ENCODE data around the gene WASHC2C.
"Not testable (repeated sequence)": the region's sequence is repeated elsewhere in the genome, so short reads cannot be mapped to it uniquely, and the experiment has no call there.

The WASHC2C gene

DNA sequence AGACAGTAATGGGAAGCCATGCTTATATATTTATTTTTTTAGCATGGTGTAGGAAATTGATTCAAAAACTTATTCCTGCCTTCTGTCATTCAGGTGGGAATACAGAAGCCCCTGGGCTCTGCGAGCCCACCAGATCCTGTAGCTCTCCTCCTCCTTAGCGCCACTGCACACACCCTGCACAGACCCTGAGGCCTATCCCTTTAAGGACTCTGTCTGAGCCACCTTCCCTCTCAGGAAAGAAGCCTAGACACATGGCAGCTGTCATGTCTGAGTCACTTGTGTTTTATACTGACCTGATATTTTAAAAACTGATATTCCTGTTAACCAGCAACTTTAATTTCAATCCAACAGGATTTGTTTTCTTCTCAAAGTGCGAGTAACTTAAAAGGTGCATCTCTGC is 36.0 kb downstream of the WASHC2C start:
- not testable (repeated sequence) for DNase-seq

DNA sequence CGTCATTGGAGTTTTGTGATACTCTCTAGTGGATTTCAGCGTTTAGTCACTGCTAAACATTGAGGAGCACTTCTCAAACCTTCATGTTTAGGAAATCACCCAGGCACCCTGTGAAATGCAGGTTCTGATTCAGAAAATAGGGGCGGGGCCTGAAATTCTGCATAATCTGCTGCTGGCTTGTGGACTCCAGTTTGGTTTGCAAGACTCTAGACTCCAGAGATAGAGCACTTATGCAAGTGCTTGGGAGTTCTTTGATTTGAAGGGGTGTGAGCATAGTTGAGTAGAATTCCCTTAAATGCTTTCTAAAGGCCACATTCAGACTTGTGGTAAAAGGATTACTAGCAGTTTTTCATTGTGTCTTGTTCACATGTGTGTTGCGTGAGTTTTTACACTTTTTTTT is 41.3 kb downstream of the WASHC2C start:
- not testable (repeated sequence) for DNase-seq

DNA sequence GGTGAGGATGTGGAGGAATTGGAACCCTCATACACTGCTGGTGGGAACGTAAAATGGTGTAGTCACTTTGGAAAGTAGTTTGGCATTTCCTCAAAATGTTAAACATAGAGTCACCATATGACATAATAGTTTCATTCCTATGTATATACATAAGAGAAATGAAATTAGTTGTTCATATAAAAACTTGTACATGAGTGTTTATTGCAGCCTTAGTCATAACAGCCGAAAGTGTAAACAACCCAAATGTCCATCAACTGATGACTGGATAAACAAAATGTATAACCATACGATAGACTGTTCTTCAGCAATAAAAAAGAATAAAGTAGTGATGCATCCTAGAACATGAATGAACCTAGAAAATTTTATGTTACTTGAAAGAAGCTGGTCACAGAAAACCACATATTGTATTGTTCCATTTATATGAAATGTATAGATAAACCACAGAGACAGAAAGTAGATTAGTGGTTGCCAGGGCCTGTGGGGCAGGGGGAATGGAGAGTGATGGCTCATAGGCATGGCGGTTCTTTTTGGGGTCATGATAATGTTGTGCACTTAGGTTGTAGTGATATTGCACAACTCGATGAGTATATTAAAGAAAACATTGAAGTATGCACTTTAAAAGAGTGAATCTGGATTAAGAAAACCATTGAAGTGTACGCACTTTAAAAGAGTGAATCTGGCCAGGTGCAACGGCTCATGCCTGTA is 44.8 kb downstream of the WASHC2C start:
- not testable (repeated sequence) for DNase-seq

DNA sequence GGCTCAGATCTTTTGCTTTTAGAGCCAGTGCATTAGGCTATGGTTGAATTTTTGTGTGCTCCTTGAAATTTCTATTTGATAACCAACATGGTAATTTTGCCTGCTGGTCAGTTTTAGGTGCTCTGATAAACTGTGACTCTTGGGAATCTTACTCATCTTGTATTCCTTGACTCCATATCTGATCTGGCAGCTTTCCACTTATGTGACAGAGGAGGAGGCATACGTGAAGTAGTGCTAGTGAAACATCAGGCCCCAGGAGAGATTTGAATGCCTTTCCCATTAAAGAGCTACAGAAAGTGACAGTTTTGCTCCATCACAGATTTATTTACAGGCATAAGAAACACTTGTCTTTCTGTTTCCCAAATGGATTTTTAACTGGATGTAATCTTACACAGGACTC is 59.2 kb downstream of the WASHC2C start:
- DNase-seq, result not testable (repeated sequence)

DNA sequence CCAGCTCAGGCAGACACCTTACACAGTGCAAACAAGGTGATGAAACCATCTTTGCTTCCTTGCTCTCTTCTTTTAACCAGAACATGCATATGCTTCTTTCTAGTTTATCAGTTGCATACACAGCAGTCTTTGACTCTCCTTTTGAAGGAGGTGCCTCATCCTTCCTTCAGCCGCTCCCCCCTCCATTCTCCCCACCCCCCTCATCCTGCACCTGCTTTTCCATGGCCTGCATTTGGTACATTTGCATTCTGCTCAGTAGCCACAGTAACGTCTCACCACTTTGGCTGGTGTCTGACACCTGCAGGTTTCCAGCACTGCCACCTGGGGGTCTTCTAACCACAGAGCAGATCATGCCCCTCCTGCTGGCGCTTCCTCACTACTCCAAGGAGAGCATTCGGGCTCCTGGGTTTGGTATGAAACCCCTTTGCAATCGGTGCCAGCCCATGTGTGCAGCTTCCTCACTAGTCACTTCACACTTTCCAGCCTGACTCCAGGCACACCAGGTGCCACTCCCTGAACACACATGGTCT is 60.2 kb downstream of the WASHC2C start:
- DNase-seq, result not testable (repeated sequence)

DNA sequence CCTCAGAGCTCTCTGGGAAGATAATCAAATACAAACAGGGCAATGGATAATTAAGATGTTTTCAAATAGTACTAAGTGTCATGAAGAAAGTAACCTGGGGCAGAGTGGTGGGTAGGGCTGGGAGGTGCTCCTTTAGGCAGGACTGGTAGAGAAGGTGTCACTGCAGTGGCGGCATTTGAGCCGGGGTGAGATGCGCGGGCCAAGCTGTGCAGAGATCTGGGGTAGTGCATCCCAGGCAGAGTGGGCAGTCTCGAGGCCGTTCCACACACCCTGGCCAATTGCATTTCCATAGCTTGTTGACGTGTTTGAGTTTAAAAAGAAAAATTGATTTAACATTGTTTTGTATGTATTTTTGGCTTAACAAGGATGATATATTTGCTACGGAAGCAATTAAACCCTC is 62.9 kb downstream of the WASHC2C start:
- not testable (repeated sequence) for DNase-seq

DNA sequence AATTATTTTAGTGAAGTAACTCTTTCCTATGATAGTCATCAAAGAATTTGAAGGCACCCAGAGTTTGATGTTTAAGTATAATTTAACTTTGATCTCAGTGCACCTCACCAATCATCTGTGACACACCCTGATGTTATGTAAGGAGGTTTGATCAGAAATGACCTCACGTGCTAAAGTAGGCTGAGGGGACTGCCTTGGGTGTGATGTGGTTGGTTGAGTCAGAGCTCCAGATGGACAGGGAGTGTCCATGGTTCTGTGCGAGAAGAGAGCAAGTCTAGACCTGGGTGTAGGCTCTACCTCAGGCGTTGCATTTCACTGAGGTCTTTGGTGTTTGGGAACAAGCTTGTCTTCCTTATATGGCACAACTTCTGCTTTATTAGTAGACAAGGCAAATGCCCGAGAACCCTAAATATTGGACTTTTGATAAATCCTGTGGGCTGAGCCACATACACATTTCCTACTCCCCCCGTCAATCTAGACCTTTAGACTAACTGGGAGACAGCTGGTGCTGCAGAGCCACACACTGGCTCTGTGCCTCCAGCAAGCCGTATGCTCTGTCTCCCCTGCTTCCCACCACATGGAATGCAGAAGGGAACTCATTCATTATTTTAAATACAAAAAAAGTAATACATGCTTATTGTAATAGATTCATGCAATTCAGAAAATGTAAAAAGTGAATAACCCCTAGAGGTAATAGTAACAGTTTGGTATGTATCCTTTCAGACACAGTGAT is 63.8 kb downstream of the WASHC2C start:
- not testable (repeated sequence) for DNase-seq

DNA sequence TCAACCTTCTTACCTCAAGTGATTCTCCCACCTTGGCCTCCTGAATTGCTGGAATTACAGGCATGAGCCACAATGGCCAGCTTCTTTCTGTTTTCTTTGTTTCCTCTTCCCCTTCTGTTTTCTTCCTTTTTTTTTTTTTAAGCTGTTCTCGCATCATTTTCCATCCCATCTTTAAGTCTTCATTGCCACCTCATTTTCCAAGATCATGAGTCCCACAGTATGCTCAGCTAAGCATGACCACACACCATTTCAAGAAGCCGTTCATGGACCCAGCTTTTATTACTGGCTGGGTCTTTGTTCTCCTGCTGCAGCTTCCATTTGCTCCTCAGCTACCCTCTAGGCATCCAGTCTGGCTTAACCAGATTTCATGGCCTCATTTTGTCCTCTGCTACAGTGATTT is 67.7 kb downstream of the WASHC2C start:
- not testable (repeated sequence) for DNase-seq

DNA sequence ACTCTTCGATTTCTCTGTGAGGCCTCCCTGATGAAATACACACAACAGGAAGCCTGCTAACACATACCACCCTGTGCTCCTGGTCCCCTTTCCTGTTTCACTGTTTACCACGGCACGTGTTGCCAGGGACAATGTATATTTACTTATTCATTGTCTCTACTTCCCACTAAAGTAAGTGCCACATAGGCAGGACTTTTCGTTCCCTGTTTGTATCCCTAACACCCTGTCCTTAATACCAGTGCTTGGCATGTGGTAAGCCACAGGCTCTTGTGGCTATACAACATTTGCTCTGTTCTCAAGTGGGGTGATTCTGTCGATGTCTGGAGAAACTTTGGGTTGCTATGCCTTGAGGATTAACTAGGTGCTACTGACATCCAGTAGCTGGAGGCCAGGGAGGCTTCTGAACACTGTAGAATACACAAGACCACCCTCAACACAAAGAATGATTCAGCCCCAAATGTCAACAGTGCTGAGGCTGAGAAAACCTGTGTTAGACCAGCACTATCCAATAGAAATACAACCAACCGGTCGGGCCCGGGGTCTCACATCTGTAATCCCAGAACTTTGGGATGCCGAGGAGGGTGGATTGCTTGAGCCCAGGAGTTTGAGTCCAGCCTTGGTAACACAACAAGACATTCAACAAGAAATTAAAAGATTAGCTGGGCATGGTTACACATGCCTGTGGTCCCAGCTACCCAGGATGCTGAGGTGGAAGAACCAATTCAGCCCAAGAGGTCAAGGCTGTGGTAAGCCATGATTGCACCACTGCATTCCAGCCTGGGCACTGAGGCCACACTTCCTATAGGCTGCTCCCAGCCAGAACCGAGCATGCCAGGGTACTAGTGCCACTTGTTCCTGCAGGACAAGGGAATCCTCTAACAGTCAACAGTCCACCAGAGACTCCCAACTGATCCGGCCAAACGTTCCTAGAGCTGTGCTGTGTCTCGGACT is 76.3 kb downstream of the WASHC2C start:
- not testable (repeated sequence) for DNase-seq

DNA sequence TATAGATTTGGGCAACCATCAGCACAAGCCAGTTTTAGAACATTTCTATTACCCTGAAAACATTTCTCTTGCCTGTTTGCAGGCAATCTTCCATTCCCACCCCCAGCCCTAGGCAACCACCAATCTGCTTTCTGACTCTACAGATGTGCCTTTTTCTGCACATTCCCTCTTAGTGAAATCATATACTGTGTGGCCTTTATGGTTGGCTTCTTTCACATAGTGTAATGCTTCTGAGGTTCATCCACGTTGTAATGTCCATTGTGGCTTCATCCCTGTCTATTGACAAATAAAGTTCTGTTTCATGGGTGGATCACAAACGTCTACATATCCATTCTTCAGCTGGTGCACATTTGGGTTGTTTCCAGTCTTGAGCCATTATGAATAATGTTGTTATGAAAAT is 77.9 kb downstream of the WASHC2C start:
- DNase-seq, result not testable (repeated sequence)

DNA sequence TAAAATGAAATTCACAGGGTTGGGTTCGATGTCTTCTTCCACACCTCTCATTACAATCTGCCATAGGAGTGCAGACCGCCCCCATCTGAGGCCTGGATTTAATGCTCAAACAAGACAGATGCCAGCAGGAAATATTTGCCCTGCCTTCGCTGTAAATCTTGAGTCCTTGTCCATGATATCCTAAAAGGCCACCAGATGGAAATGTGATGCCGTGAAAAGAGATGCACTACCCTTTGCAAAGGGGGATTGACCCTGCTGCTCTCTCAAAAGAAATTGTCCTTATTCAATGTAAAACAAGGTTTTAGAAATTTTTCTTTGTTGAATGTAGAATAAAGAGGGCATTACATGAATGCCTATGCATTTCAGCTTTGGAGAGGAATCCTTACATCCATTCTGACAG is 82.8 kb downstream of the WASHC2C start:
- no peak for DNase-seq

DNA sequence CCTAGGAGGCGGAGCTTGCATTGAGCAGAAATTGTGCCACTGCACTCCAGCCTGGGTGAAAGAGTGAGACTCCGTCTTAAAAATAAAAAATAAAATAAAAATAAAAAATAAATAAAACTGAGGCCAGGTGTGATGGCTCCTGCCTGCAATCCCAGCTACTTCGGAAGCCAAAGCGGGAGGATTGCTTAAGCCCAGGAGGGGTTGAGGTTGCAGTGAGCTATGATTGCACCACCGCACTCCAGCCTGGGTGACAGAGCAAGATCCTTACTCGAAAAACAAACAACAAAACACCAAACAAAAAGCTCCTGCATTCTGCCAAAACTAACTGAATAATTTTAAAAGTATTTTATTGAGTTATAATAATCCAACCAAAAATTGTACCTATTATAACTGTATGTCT is 84.0 kb downstream of the WASHC2C start:
- DNase-seq, result no peak

DNA sequence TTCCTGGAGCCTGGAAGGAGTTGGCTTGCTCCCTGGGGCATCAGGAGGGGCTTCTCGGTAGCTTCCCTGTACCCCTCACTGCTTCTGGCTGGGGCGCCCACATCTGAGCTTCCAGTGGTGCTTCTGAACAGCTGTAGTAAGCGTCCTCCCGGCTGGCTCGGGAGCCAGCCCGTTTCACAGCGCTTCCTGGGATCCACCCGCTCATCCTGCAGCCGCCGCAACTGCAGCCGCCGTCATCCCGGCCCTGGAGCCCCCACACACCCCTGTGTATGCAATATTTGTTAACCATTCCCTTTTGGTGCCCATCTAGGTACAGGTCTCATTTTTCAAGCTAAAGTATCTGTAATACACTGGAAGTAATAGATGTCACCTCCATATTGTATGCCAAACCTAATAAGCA is 85.9 kb downstream of the WASHC2C start:
- not testable (repeated sequence) for DNase-seq

DNA sequence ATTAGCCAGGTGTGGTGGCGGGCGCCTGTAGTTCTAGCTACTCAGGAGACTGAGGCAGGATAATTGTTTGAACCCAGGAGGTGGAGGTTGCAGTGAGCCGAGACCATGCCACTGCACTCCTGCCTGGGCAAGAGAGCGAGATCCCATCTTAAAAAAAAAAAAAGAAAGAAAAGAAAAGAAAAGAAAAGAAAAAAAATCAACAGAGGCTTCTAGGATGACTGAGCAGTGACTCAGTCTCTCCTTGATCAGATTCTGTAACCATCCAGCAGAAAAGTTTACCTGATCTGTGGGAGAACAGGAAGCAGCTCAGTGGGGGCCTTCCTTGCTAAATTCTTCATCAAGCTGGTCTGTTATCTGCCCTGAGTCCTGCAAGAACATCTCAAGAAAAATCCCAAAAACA is 87.1 kb downstream of the WASHC2C start:
- not testable (repeated sequence) for DNase-seq

DNA sequence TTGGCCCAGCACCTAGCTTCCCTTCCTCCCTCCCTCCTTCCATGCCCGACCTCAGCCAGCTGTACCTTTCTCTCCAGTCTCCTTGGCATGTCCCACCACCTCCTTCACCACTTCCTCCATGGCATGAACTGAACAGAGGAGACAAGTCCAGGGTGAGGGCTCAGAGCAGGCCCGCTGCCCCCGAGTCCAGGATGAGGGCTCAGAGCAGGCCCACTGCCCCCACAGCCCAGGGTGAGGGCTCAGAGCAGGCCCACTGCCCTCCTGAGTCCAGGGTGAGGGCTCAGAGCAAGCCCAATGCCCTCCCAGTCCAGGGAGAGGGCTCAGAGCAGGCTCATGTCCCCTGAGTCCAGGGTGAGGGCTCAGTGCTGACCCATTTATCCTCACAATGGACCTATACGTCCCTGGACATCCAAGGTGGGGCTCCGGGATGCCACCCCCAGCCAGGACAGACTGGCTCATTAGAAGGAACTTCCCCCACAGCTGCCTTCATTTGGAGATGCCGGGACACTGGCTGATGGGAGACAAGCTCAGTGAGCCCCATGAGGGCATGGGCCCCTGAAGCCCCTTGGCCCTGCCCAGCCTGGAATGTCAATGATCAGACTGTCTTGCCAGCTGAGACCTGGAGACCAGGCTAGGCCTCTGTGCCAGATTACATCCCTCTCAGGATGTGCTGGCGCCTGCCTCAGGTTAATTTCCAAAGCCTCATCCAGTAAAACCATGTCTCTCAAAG is 90.2 kb downstream of the WASHC2C start:
- DNase-seq, result no peak

DNA sequence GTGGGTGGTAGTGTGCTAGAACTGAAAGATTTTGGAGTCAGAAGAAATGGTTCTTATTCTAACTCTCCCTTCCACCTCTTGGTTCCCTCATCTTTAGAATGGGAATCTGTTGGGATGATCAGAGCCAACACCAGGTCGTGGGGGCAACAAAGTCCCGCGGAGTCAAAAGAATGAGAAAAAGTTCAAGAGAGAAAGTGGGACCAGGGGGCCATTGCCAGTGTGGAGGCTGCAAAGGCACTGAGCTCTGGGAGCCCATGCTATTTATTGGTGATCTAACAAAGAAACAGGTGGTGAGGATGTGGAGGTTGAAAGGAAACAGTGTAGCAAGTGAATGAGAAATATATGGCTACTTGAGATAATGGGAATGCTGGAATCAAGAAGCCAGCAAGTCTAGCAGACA is 90.8 kb downstream of the WASHC2C start:
- DNase-seq, result no peak

DNA sequence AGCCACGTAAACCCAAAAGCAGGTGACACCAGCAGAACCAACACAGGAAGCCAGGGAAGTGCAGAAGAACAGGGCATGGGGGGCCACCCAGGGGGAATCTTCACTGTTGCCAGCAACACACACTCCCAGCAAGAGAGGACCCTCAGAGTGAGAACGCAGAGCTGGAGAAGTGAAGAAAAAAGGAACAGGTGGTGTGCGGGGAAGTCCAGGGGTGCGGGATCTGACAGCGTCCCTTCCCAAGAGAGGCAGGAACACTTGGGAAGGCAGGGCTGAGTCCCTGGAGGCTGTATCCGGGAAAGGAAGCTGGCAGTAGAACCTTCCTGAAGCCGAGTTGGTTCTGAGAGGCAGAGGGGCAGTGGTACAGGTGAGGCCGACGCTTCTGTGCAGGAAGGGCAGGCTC is 92.5 kb downstream of the WASHC2C start:
- no peak for DNase-seq

DNA sequence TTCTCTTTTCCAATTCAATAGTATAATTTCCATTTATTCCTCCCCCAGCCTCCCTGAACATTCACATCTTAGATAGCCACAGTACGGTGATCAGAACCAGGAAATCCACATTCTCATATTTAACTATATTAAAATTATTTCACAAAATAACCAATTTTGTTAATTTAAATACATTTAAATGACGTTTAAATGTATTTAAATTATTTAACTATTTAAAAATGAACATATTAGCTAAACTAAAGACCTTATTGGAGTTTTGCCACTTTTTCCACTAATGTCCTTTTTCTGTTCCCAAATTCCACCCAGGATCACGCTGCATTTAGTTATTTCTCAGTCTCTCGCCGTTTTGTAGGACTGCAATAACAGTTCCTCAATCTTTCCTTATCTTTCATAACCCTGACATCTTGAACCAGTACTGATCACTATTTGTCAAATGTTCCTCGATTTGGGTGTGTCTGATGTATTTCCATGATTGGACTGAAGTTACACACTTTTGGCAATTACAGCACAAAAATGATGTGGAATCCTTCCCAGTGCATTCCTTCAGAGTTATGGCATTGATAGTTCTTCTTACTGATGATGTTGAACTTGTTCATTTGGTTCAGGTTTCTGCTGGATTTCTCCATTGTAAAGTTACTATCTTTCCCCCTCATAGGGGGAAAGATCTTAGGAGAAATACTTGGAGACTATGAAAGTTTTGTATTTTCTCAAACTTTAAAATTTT is 93.2 kb downstream of the WASHC2C start:
- not testable (repeated sequence) for DNase-seq

DNA sequence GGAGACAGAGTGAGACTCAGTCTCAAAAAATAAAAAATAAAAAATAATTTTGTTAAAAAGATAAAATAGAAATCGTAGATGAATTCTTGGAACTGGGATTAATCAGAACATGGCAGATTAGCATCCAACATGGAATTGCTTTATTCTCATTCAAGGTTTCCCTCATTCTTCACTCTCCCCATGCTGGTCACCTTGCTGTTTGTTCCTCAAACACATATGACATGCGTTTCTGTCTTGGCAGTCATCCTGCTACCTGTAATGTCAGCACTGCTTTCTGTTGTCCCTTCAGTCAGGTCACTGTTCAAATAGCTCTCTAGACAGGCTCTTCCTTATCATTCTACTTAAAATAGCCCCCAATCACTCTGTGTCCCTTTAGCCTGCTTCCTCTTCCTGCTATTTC is 95.9 kb downstream of the WASHC2C start:
- DNase-seq, result not testable (repeated sequence)

Measured in stimulated activated CD4-positive, alpha-beta T cell treated with anti-CD3 and anti-CD28 coated beads, Interleukin-2, amount 100 ng/mL, for 48 hours (primary cell).